Raji (cell line): ENCODE measurements around the gene PRR29.

ENCODE experiments used
- POLR2A ChIP-seq: IDR thresholded peaks from 2 replicates; pipeline ENCODE4 v1.6.1; 2011; ENCODE audit warnings: low read depth, low read length, control low read depth; ENCODE audit not compliant: insufficient read depth

The PRR29 gene

GRCh38 chr17:64001091-64001579 lies 3.0 kb downstream of the PRR29 start:
- TF ChIP-seq POLR2A, result no peak

GRCh38 chr17:64001763-64002529 lies 3.8 kb downstream of the PRR29 start:
- no peak for TF ChIP-seq POLR2A

GRCh38 chr17:64002658-64003525 lies 4.7 kb downstream of the PRR29 start:
- TF ChIP-seq POLR2A, result no peak

GRCh38 chr17:64003526-64004121 lies 5.5 kb downstream of the PRR29 start:
- no peak for TF ChIP-seq POLR2A

GRCh38 chr17:64004218-64004770 lies 6.1 kb downstream of the PRR29 start:
- TF ChIP-seq POLR2A, result no peak

GRCh38 chr17:64004903-64005733 lies 7.0 kb downstream of the PRR29 start:
- no peak for TF ChIP-seq POLR2A

GRCh38 chr17:64005734-64006167 lies 7.6 kb downstream of the PRR29 start:
- no peak for TF ChIP-seq POLR2A

- TF ChIP-seq POLR2A, result no peak
Measured at GRCh38 chr17:64006361-64007088, 8.4 kb downstream of the PRR29 start.

- no peak for TF ChIP-seq POLR2A
Measured at GRCh38 chr17:64007838-64008282, 9.7 kb downstream of the PRR29 start.

- no peak for TF ChIP-seq POLR2A
Measured at GRCh38 chr17:64008346-64008745, 10.2 kb downstream of the PRR29 start.

- no peak for TF ChIP-seq POLR2A
Measured at GRCh38 chr17:64008830-64009229, 10.7 kb downstream of the PRR29 start.

GRCh38 chr17:64009571-64010402 lies 11.6 kb downstream of the PRR29 start:
- no peak for TF ChIP-seq POLR2A

- TF ChIP-seq POLR2A, result no peak
Measured at GRCh38 chr17:64015447-64015846, 17.3 kb downstream of the PRR29 start.
